Stimulated activated CD8-positive, alpha-beta memory T cell treated with anti-CD3 and anti-CD28 coated beads, Interleukin-7, amount 100 ng/mL, for 1 hour (primary cell): ENCODE measurements around the gene GTF2A1.
"Not testable (repeated sequence)": the region's sequence is repeated elsewhere in the genome, so short reads cannot be mapped to it uniquely, and the experiment has no call there.

Source experiments
- DNase-seq, 2 donors: peaks; one replicate each; pipeline ENCODE4 v3.0.0-alpha.2; 2020; ENCODE audit warnings: low read depth in 2 of 2

The GTF2A1 gene

DNA sequence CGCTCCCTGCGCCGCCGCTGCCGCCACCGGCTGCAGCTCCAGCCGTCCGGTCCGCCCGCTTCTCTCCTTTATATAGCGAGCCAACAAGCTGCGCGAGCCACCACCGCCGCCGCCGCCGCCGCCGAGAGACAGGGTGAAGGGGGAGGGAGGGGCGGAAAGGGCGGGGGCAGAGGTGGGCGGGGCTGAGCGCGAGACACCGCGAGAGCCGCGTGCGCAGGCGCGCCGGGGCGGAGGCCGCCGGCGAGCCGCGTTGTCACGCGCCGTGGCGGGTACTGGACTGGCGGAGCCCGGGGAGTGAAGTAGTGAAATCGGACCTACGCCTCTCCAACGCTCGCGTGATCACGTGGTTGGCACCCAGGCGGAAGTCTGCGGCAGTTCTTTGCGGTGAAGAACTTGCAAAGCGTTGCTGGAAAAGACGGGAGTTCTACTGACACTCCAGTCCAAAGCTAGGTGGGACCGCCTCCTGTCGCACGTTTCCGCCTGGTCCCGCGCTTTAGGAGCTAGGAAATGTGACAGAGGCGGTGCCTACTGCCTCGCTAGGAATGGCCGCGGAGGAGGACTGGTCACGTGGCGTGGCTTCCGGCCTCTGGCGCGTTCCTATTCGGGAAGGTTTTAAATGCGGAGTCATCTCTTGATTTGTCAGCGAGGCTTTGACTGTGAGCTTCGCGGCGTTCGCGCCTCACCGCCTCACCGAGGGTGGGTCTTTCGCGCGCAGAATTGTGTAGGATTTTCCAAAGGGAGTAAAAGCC is at the start of gene GTF2A1:
Gene GTF2A1, minus strand, starts transcription at position 130 of the 749 bp plus-strand sequence. CDS start 441 bp downstream, outside the sequence.
- DNase-seq = peak; percentile 87 to 88

GRCh38 chr14:81269979-81270375 is 49.2 kb upstream of the GTF2A1 start:
- DNase-seq = no peak

- DNase-seq = no peak
Measured at GRCh38 chr14:81269100-81269978, 48.6 kb upstream of the GTF2A1 start.

DNA sequence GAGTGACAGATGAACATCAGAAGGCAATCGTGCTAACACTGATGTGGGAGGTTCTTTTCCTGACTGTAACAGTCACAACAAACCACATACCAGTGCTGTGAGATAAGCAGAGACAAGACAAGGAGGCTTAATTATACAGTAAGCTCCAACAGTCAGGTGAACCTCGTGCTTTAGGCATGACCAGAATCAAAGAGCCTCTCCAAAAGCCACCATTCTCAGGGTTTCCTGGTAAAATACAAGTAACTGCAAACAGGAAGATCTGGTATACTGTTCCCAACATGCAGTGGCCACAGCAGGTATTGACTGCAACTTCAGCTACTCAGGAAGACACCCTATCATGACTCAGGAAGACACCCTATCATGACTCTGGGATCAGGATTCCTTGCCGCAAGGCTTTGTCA is 47.3 kb upstream of the GTF2A1 start:
- no peak for DNase-seq

GRCh38 chr14:81265636-81266169 is 44.9 kb upstream of the GTF2A1 start:
- no peak for DNase-seq

DNA sequence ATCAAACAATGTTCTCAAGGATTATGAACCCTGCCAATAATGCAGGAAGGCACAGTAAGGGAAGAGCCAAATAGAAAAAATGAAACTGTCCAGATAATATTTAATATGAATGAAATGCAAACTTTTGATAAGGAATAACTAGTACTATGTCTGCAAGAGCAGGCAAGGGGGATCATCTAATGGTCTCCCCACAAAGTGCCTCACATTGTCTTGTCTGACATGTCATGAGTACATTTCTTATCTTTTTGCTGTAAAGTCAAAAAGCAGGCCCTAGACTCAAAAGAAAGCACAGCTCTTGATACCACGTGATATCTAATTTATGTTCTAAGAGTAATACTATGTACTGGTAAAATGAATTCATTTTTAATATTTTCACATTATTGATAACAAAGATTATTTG is 43.9 kb upstream of the GTF2A1 start:
- no peak for DNase-seq

DNA sequence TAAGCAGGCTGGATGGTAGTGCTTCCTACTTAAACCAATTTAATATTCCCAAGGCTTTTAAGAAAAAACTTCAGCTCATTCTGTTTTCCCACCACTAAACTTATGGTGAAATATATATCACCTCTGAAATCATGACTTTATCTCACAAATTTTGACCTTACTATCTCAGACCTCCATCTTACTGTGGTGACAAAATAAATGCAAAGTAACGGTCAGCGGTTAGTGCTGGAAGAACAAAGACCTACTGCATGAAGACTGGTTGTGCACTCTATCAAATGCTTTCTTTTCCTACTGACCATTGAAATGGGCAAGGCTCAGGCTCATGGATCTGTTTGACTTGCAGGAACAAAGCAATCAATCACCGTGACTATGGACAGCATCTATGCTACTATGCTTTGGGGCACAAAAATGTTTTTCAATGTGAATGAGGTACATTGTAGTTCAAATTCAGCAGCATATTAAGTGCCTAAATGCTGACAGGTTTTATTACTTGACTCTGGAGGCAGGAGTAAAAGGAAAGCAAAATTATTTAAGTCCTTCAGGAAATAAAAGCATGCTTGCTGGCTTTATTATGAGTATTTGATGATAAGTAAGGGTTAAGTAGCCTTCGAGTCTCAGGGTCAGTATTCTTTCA is 43.1 kb upstream of the GTF2A1 start:
- no peak for DNase-seq

GRCh38 chr14:81261176-81261575 is 40.4 kb upstream of the GTF2A1 start:
- no peak for DNase-seq

DNA sequence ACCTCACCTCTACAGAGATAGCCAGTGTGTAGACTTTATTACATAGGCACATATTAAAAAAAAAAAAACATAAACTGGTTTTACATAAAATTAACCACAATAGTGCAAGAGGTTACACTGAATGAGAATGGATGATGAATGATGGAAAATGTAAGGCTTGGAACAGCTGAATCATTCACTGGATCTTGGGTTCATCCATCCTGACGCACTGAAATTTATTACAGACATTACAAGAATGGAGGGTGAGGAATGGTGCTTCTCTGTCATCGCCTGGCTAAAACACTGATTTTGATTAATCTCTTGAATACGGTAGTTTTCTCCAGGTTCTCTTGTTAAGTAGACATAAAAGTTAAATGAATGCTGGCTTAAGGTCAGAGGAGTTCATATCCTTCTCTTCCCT is 40.0 kb upstream of the GTF2A1 start:
- no peak for DNase-seq

GRCh38 chr14:81256289-81256960 is 35.7 kb upstream of the GTF2A1 start:
- no peak for DNase-seq

DNA sequence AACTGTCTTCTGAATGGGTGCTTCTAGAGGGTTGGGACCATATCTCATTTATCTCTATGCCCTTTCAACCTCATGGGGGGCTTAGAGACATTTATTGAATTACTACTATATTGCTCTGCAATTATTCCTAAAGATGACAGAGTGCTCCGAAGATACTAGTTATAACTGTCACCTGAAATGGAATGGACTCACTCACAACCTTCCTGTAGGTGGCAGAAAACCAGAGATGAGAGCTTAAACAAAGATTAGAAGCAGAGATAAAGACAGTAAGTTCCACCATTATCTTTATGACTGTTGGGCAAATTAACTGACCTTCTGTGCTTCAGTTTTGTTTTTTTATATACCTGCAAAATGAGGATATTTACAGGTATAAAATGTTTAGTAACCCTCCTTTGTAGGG is 31.5 kb upstream of the GTF2A1 start:
- no peak for DNase-seq

- DNase-seq = no peak
Measured at GRCh38 chr14:81247271-81247766, 26.6 kb upstream of the GTF2A1 start.

- DNase-seq = no peak
Measured at GRCh38 chr14:81246461-81247270, 25.9 kb upstream of the GTF2A1 start.

GRCh38 chr14:81245771-81246170 is 25.0 kb upstream of the GTF2A1 start:
- DNase-seq = no peak

GRCh38 chr14:81244431-81244830 is 23.7 kb upstream of the GTF2A1 start:
- DNase-seq = not testable (repeated sequence)

GRCh38 chr14:81243499-81243898 is 22.7 kb upstream of the GTF2A1 start:
- DNase-seq = no peak

DNA sequence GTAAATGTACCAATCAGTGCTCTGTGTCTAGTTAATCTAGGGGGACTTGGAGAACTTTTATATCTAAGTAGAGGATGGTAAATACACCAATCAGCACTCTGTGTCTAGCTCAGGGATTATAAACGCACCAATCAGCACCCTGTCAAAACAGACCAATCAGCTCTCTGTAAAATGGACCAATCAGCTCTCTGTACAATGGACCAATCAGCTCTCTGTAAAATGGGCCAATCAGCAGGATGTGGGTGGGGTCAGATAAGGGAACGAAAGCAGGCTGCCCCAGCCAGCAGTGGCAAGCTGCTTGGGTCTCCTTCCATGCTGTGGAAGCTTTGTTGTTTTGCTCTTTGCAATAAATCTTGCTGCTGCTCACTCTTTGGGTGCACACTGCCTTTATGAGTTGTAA is 16.1 kb upstream of the GTF2A1 start:
- DNase-seq = not testable (repeated sequence)

GRCh38 chr14:81236138-81236537 is 15.4 kb upstream of the GTF2A1 start:
- no peak for DNase-seq

- no peak for DNase-seq
Measured at GRCh38 chr14:81235096-81235495, 14.3 kb upstream of the GTF2A1 start.

DNA sequence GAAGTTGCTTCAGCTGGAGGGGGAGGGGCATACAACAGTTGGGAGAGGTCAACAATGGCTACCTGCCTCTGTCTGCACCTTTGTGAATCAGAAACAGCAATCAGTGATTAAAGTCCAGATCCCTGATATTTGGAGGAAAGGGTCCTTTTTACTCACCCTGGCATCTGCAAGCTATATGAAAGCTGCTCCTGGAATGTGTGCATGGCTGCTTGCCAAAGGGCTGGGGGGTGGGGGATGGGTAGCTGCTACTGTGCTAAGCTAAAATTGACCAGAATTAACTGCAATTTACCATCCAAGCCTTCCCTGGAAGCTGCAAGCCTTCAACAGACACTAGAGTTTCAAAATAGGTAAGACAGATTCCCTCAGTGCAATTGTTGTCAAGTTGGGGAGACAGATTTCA is 13.5 kb upstream of the GTF2A1 start:
- DNase-seq = no peak

- no peak for DNase-seq
Measured at GRCh38 chr14:81233615-81234014, 12.9 kb upstream of the GTF2A1 start.
